GM18520 (cell line): ENCODE measurements around the gene SESN1.

Experiments
- ATAC-seq: cut with Tn5 transposase; IDR thresholded peaks from one replicate; pipeline ENCODE4 v1.9.1; 2021; ENCODE audit not compliant: unreplicated experiment

Gene SESN1

DNA sequence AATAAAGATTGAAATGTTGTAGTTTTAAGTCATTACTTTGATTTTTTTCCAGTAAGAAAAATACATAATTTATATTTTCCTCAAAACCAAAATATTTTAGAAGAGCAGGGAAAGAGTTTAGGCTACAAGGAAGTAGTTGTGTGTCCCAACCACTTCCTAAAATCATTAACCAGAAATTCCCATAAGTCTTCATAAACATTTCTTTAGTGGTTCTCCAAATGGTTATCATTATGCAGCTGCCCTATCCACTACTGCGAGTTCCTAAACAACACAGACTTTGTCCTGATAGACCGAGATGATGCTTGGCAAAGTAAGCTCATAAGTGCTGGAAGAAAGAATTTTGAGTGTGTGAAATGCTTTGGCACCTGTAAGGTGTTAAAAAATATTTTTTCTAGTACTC lies 152.8 kb downstream of the SESN1 start:
- no peak for ATAC-seq

DNA sequence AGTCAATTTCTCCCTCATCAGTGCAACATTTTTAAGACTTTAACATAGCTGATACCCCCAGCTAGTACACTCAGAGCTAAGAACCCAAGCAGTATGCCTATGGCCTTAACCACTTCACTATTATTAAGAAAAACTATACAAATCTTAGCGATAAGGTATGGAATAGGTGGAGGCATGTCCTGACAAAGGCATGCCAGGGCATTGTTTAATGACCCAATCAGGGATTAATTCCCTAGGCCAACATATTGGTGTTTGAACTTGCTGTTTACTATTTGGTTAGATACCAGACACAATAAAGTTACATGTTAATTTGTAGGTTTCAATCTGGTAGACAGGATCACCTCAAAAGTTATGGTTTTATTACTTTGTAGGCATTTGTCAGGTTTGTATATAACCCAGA lies 153.4 kb downstream of the SESN1 start:
- ATAC-seq, result no peak

DNA sequence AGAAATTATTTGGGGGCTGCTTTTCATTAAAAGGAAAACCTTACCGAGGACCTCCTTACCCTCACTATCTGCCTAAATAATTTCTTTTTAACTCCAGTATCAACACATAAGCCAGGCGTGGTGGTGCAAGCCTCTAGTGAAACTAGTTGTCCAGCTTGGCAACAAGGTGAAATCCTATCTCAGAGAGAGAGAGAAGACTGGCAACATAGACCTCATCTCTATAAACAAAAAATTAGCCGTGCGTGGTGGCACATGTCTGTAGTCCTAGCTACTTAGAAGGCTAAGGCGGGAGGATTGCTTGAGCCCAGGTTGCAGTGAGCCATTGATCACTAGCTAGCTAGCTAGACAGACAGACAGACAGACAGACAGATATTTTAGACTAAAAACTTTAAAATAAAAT lies 153.9 kb downstream of the SESN1 start:
- ATAC-seq, result no peak

DNA sequence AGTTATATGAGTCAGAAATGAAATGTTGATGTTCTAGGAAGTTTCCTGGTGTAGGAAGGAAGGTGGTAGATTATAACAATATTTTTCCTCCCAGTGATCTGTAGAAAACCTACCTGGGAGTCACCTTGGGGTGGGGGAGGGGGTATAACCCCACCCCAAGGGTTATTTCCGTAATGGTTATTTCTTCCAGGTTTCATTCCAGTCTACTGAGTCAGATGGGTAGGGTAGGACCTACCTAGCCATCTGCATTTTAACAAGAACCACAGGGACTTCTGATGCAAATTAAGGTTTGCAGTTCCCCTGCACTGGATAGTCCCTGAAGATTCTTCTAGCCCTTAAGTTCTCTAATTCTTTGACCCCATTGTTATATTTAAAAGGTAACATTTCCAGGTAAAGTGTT lies 157.5 kb downstream of the SESN1 start:
- no peak for ATAC-seq
